NCI-H1105 treated with DMSO at 0.1 percent for 48 hours (cell line): ENCODE measurements around the gene OR6C1.
"Not testable (repeated sequence)": the region's sequence is repeated elsewhere in the genome, so short reads cannot be mapped to it uniquely, and the experiment has no call there.

ENCODE experiments used
- DNase-seq: peaks from one replicate; lab custom pipeline; 2025; lab: John Stamatoyannopoulos, UW

Gene OR6C1

GRCh38 chr12:55314043-55314442 is at the start of gene OR6C1:
OR6C1 (plus strand) TSS chr12:55314343; CDS start chr12:55320600, 6,257 bp downstream.
- DNase-seq = no peak

GRCh38 chr12:55280991-55281390 is 33.2 kb upstream of the OR6C1 start:
- DNase-seq = no peak

DNA sequence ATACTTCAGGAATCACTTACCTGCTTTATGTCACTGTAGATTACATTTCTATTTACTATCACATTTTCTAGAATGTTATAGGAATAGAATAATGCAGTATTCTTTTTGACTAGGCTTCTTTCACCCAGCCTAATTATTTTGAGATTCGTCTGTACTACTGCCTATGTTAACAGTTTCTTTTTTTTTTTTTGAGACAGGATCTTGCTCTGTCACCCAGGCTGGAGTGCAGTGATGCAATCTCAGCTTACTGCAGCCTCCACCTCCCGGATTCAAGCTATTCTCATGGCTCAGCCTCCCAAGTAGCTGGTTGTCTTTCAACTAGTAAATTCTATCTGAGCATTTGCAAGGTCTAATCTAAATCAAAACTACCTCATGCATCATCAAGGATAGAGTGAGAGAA is 24.1 kb upstream of the OR6C1 start:
- DNase-seq = no peak

- no peak for DNase-seq
Measured at GRCh38 chr12:55296469-55296868, 17.7 kb upstream of the OR6C1 start, which contains the start of gene OR6C6. OR6C6 (minus strand) TSS chr12:55296569; CDS start chr12:55295232, 1,337 bp downstream.

DNA sequence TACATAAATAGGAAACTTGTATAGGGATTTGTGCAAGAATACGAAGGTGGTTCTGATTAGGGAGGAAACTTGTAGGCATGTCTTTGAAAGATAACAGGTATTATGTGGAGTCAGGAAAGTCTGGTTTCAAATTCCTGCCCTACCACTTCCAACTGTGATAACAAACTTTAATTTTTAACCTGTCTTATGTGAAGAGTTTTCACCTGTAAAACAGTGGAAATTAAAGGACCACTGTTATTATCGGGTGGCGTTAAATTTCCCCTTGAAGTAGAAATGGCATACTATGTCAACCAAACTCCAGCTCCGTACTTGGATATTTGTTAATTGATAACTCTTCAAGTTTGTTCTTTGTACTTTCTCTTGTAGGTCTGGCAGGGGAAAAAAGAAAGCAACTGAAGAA is 6.1 kb downstream of the OR6C1 start:
- no peak for DNase-seq

DNA sequence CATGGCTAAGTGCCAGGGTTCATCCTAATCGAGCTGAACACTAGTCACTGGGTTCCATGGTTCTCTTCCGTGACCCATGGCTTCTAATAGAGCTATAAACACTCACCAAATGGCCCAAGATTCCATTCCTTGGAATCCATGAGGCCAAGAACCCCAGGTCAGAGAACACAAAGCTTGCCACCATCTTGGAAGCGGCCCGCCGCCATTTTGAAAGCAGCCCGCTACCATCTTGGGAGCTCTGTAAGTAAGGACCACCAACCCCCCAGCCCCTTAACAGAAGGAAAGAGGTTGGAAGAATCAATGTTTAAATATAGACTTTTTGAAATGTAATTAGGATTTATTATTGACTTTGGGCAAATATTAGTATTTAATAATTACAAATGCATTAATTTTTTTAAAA is 11.7 kb downstream of the OR6C1 start:
- not testable (repeated sequence) for DNase-seq

- no peak for DNase-seq
Measured at GRCh38 chr12:55330446-55330845, 16.3 kb downstream of the OR6C1 start, which contains the start of gene OR6C3. OR6C3 (plus strand) TSS chr12:55330746; CDS start chr12:55331701, 955 bp downstream.

DNA sequence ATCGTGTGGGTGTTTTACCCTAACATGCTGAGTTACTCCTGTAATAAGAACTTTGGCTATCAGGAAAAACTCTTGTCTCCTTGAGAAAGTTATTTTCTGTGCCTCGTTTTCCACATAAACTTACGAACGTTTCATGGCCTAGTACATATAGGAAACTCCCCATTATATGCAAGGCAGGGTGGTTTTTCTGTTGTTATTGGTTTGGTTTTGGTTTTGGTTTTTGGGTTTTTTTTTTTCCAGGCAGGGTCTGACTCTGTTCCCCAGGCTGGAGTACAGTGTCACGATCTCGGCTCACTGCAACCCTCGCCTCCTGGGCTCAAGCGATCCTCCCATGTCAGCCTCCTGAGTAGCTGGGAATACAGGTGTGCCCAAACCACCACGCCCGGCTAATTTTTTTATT is 21.9 kb downstream of the OR6C1 start:
- no peak for DNase-seq

GRCh38 chr12:55355338-55355737 is 41.2 kb downstream of the OR6C1 start:
- not testable (repeated sequence) for DNase-seq

GRCh38 chr12:55362675-55363074 is 48.5 kb downstream of the OR6C1 start, which contains the start of gene OR6C75:
OR6C75 (plus strand) TSS chr12:55362975; CDS start chr12:55365111, 2,136 bp downstream.
- DNase-seq = no peak

DNA sequence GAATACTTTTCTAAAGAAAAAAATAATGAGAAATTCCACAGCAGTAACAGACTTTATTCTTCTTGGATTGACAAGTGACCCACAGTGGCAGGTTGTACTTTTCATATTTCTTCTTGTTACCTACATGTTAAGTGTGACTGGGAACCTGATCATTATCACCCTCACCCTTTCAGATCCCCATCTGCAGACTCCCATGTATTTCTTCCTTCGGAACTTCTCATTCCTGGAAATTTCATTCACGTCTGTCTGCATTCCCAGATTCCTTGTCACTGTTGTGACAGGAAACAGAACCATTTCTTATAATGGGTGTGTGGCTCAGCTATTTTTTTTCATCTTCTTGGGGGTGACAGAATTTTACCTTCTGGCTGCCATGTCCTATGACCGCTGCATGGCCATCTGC is 50.9 kb downstream of the OR6C1 start:
- no peak for DNase-seq
